Measurements from ENCODE around the gene EXOC2.
"Not testable (repeated sequence)": the region's sequence is repeated elsewhere in the genome, so short reads cannot be mapped to it uniquely, and the experiment has no call there.

Gene EXOC2

DNA sequence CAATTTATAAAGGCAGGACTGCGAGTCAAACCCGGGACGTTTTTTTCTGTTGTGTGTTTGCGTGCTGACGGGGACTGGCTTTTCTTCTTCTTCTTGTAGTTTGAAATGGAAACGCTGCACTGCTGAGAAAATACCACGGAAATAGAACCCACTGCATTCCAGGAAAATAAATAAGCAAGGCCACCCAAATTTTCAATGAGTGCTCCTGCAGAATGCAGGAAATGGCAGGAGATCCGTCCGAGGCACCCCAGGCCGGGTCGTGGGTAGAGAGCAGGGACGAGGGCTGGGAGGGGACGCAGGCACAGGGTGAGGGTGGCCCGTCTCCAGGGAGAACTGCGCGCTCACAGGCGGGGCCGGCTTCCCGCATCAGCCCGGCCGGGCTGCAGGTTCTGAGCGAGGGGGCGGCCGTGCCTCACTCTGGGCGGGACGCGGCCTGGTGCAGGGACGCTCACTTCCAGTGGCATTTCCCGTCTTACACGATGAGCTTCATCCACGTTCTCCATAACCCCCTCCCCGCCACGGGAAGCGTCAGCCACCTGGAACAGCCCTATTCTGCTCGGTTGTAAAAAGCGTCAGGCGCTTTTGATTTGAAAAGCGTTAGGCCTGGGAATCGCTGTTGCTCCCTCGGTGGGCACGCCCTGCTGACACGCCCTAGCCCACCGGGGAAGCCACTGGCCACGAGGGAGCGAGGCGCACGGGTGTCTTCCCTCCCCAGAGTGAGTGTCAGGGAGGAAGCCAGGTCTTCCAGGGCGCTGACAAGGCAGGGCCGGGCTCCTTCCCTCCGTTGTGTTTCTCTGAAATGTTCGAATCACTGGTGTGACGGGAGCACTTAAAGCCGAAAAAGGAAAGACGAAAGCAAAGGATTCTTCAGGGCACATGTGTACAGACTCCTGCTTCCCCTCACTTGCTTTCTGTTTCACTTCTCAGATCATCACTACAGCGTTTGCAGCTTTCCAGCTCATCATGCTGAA lies 17.9 kb upstream of the EXOC2 start:
- no peak for DNase-seq

- DNase-seq, result no peak
These were observed 16.6 kb upstream of the EXOC2 start for GRCh38 chr6:709471-710056.

DNA sequence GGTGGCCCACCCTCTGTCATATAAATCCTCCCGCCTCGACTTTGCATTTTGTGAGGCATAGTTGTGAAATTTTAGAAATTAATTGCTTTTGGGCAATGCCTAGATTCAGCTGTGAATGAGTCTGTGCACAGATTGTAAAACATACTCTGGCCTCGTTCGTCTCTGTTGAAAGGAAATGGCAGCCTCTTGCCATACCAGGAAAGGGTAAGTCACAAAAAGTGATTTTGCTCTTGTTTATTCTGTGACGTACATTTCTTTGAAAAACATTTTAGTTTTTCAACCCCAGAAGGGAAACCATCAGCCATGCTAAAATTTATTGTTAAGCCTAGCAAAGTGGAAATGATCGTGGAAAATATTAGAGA lies 15.3 kb upstream of the EXOC2 start:
- no peak for DNase-seq

DNA sequence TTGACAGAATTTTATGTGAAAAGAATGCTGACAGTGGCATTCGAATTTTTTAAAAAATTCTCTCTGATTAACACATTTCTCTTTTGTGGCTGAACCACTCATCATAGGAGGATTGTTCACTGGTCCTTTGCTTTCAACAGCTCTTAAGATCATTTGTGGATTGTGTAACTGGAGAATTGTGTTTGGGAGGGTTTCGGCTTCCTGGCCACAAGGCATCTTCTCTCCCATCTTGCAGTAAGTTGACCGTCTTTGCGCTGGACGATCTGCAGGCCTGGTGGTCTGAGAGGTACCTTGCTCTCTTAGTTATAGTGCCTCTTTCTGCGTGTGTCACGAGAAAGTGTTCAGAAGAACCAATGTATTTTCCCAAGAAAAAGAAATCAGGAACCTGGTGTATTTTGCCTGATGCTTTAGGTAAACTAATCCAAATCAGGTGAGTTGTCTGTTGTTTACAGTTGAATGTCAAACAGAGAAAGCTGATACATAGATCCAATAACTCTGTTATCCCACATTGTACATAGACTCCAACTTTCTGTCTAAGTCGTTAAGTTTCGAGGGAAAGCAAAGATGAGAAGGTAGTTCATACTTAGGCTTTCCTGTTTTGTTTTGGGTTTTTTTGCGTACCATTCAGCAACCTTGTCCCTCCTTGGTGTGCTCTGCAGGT lies 14.8 kb upstream of the EXOC2 start:
- no peak for DNase-seq

- DNase-seq, result no peak
These were observed 14.0 kb upstream of the EXOC2 start for GRCh38 chr6:706819-707381.

DNA sequence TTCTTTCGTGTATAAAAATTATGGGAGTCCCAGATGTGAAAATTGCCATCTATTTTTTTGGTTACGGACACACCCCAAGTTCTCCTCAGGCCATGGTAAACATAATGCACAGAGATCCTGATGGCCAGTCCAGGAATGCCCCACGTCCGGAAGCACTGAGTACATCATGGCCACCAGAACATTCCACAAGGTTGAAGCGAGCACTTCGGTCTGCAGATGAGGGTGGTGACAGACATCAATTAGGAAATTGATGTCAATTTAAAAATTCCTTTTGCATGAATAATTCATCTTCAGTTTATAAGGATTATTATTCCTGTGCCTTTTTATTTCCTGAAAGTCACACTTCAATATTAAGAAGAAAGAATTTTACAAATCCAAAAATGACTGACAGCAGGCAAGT lies 13.2 kb upstream of the EXOC2 start:
- no peak for DNase-seq

GRCh38 chr6:705047-705446 lies 12.1 kb upstream of the EXOC2 start:
- DNase-seq, result no peak

DNA sequence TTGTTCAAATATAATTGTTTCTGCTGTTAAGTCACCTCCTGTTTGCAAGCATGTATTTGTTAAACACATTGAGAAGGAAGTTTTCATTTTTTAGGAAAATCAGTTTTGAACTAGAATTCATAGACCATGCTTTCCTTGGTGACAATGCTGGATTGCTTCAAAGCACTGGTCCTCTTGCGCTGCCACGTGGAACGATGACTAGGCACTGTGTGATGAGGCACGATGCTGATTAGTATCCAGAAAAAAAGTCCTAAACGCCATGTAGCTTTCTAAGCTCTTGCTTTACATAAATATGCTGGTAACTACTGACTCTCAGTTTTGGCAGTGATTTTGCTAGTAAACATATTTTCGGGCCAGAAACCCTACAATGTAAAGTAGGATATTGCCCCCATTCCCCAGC lies 11.1 kb upstream of the EXOC2 start:
- no peak for DNase-seq

DNA sequence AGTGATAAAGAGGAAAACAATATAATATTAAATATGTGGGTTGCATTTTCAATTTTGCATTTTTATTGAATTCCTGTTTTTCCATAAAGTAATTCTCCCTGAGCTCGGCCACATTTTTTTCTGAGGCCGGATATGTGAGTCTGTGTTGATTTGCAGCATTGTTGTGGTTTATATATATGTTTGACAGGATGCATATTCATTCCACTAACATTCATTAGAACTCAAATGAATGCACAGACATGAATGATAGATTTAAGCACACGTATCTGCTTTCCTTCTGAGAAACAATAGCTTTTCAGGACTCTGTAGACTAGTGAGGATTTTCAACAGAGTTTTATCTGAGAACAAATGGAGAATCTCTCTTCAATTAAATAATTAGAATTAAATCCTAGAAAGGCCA lies 10.6 kb upstream of the EXOC2 start:
- no peak for DNase-seq

DNA sequence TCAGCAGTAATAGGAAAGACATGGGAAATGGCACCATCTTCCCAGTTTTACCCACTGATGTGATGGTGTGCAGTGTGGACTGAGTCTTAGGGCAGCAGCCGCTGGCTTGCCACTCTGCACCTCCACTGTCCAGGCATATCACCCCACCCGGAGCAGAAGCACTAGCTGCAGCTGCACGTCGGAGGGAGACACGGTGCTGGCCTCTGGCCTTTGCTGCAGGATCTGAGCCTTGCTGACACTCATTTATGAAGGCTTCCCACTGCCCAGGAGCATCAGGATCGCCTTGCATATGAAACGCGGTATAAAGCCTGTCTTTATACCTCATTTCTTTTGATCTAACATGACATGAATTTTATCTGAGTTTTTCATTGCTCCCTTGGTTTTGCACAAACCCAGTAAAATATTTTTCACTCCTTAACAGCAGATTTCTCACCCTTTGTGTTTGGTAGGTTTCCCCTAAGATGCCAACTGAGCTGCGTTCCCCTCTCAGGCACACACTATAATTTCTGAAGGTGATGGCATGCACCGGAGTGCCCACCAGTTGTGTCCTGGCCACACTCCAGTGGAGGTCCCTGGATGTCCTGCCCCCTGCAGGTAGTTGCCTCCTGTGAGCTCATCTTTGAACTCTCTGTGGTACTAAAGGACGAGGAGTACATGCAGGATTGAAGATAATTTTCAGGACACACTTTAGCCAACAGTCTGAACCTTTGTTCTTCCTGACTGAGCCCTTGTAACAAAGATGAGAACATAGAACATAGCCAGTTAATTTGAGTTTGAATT lies 9.0 kb upstream of the EXOC2 start:
- DNase-seq, result no peak

- no peak for DNase-seq
These were observed 8.3 kb upstream of the EXOC2 start for GRCh38 chr6:701215-701614.

- DNase-seq, result no peak
These were observed 7.6 kb upstream of the EXOC2 start for GRCh38 chr6:700490-700889.

DNA sequence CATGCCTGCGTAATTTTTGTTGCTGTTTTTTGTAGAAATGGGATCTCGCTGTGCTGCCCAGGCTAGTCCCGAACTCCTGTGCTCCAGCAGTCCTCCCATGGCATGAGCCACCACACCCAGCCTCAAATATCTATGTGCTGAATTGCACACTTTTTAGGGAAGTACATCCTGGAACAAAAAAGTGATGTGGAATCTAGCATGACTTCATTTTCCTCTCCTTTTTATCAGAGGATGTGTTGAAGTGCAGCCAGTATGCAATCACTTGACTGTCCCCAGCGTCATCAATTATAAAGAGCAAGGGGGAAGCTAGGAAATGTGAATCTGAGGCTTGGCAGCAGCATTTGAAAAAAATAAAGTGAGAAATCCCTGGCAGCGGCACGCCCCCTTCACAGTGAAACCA lies 6.4 kb upstream of the EXOC2 start:
- DNase-seq, result no peak

DNA sequence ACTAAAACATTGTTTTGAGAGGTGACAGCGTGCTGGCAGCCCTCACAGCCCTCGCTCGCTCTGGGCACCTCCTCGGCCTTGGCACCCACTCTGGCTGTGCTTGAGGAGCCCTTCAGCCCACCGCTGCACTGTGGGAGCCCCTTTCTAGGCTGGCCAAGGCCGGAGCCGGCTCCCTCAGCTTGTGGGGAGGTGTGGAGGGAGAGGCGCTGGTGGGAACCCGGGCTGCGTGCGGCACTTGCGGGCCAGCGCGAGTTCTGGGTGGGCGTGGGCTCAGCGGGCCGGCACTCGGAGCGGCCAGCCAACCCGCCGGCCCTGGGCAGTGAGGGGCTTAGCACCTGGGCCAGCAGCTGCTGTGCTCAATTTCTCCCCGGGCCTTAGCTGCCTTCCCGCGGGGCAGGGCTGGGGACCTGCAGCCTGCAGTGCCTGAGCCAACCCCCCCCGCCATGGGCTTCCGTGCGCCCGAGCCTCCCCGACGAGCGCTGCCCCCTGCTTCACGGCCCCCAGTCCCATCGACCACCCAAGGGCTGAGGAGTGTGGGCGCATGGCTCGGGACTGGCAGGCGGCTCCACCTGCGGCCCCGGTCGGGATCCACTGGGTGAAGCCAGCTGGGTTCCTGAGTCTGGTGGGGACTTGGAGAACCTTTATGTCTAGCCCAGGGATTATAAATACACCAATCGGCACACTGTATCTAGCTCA lies 1.6 kb upstream of the EXOC2 start:
- not testable (repeated sequence) for DNase-seq

GRCh38 chr6:693723-694009 lies 727 bp upstream of the EXOC2 start:
- DNase-seq, result no peak

DNA sequence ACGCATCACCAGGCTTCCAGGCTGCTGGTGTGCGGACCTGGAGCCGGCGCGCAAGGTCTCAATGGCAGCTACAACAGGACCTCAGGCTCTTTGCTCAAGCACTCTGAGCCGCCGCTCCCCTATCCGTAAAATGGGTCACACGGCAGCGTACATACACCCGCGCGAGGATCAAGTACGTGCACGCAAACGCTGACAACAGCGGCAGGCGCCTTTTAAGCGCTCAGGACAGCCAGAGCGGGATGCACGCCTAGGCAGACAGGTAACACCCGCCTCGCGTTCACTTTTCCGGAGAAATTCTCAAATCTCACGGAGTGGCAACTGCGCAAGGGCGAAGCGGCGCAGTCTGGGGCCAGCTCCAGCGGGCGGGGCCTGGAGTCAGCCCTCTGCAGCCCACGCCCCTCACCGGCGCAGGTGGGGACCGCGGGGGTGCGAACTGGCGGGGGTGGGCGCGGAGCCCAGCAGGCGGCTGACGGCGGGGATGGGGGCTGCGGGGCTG lies 535 bp downstream of the EXOC2 start:
- no peak for DNase-seq

DNA sequence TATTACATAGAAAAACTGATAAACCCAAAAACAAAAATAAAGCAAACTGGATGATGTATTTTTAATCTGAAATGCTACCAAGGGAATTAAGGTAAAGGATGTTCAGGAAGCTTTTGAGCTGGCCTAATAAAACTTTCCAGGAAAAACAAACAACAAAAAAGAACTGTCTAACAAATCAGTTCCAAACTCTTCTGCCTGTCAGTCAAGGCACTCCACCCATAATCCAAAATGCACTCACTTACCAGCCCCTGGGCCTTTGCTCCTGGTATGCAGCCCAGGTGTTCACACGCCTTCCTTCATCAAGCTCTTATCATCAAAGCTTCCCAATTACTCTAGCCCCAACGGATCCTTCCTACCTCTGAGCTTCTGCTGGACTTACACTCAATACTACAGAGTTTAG lies 3.7 kb downstream of the EXOC2 start:
- no peak for DNase-seq

DNA sequence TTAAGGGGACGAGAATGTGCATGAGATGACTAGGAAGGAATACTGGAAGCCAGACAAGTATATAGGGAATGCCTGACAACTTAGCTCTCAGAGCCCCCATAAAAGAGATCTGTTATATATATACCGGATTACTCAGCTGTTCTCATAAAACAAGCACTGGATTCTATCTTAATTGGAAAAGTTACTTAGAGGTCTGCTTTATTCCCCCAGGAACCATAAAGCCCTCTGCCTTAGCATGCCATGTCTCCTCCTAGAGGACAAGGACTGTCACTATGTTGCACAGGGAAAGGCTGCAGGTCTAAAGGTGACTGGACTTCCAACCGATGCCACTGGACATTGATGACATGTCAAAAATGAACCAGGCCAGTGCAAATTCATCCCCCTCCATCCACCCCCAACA lies 6.4 kb downstream of the EXOC2 start:
- no peak for DNase-seq

DNA sequence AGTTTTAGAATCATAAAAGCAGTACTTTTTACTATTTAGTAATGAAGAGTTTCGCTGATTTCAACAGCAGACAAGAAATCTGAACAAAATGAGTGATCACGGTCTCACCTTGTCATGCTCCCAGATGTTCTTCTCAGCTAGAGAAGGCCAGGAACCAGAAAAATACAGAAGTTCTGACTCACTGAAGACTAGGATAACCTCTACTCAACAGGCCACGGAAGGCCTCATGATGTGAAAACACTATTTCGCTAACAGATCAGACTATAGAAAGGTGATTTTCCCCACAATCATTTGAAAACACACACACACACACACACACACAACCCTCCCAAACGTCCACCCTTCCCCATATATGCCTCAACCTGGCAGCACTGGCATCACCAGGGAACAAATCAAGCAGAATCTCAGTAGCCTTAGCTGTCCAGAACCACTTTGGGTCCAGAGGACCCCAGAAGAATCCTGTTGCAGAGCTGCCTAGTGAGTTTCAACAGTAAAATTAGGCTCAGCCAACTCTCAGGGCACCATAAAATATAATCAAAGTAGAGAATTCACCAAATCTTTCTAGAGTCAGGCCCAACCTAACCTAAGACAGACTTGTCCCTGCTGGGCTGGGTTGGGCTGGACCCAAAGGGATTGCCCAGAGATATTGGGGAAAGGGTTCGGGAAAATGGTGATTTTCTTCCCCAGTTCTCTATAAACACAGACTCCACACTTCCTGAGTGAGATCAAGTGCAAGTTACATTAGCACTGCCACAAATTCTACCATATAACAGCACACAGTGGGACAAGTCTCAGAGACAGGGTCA lies 7.9 kb downstream of the EXOC2 start:
- DNase-seq, result no peak

- DNase-seq, result no peak
These were observed 9.0 kb downstream of the EXOC2 start for GRCh38 chr6:683742-684440.

Data from NCI-H1436 treated with DMSO at 0.1 percent for 48 hours (cell line).